GM12878 (cell line): ENCODE measurements around the gene TERF2IP. TPM values are rescaled to one million over a fixed set of nuclear protein-coding genes. Genes with fewer than 3 reads are reported as not detected.

ENCODE experiments used
- ATF2 ChIP-seq: IDR thresholded peaks from 2 replicates; pipeline ENCODE4 v1.6.1; 2012; ENCODE audit warnings: low read length, inconsistent platforms
- CHD1 ChIP-seq: IDR thresholded peaks from 2 replicates; pipeline ENCODE4 v1.6.1; 2012; ENCODE audit warnings: low read depth, low read length, improper control_type of control experiment
- CREB1 ChIP-seq: IDR thresholded peaks from 2 replicates; pipeline ENCODE4 v1.6.1; 2012; ENCODE audit warnings: low read depth, mild to moderate bottlenecking, inconsistent platforms
- EED ChIP-seq: sonication (generic); IDR thresholded peaks from 2 replicates; pipeline ENCODE4 v1.6.1; 2016; ENCODE audit warnings: antibody characterized with exemption, low read depth
- EZH2 ChIP-seq: IDR thresholded peaks from 2 replicates; pipeline ENCODE4 v1.6.1; 2012; ENCODE audit warnings: low read depth, mild to moderate bottlenecking, control low read depth, inconsistent platforms, low read length, borderline replicate concordance; ENCODE audit not compliant: control insufficient read depth
- FOXK2 ChIP-seq: fragments of 450-650 bp; IDR thresholded peaks from 2 replicates; pipeline ENCODE4 v1.6.1; 2017; ENCODE audit warnings: mild to moderate bottlenecking, moderate library complexity
- IRF3 ChIP-seq: fragments of 450-650 bp; IDR thresholded peaks from 2 replicates; pipeline ENCODE4 v1.6.1; 2014; ENCODE audit warnings: mild to moderate bottlenecking
- MAX ChIP-seq: IDR thresholded peaks from 2 replicates; pipeline ENCODE4 v1.6.1; 2012; ENCODE audit warnings: low read depth, low read length, improper control_type of control experiment
- NBN ChIP-seq: fragments of 450-650 bp; IDR thresholded peaks from 2 replicates; pipeline ENCODE4 v1.6.1; 2016
- NFYB ChIP-seq: IDR thresholded peaks from 2 replicates; pipeline ENCODE4 v1.6.1; 2011; ENCODE audit warnings: low read depth, mild to moderate bottlenecking, low read length, improper control_type of control experiment, moderate library complexity; ENCODE audit not compliant: insufficient read depth
- PKNOX1 ChIP-seq: fragments of 450-650 bp; IDR thresholded peaks from 2 replicates; pipeline ENCODE4 v1.6.1; 2016; ENCODE audit warnings: mild to moderate bottlenecking
- POLR2AphosphoS5 ChIP-seq: IDR thresholded peaks from 2 replicates; pipeline ENCODE4 v1.6.1; 2011; ENCODE audit warnings: mild to moderate bottlenecking, low read length, inconsistent platforms
- POU2F2 ChIP-seq: IDR thresholded peaks from 3 replicates; pipeline ENCODE4 v1.6.1; 2011; ENCODE audit warnings: low read depth, mild to moderate bottlenecking, low read length, borderline replicate concordance
- PRDM15 ChIP-seq: fragments of 450-650 bp; formaldehyde crosslinking; IDR thresholded peaks from 2 replicates; pipeline ENCODE4 v1.4.0; 2020; ENCODE audit warnings: mild to moderate bottlenecking, moderate library complexity
- RELB ChIP-seq: fragments of 450-650 bp; IDR thresholded peaks from 2 replicates; pipeline ENCODE4 v1.6.1; 2017; ENCODE audit warnings: low read depth, mild to moderate bottlenecking, moderate library complexity
- RFX5 ChIP-seq: IDR thresholded peaks from 2 replicates; pipeline ENCODE4 v1.6.1; 2011; ENCODE audit warnings: low read depth, low read length, improper control_type of control experiment
- TCF3 ChIP-seq: IDR thresholded peaks from 2 replicates; pipeline ENCODE4 v1.6.1; 2012; ENCODE audit warnings: low read depth, mild to moderate bottlenecking, low read length, borderline replicate concordance; ENCODE audit not compliant: insufficient read depth
- TCF7 ChIP-seq: IDR thresholded peaks from 2 replicates; pipeline ENCODE4 v1.6.1; 2014; ENCODE audit warnings: antibody characterized with exemption, borderline replicate concordance
- USF1 ChIP-seq: IDR thresholded peaks from 2 replicates; pipeline ENCODE4 v1.6.1; 2011; ENCODE audit warnings: borderline replicate concordance, low read depth, mild to moderate bottlenecking, moderate library complexity, mixed read lengths, low read length; ENCODE audit not compliant: insufficient read depth; ENCODE audit errors: extremely low read length
- polyA plus RNA-seq, 11 experiments: library from polyadenylated mRNA; depleted of rRNA in 4 of 11; unstranded in 6 of 11; stranded (reverse) in 5 of 11; fragments of >200 nt; fragmentation: Nextera tagmentation in 4 of 11; fragmentation: Illumina TruSeq in 1 of 11; extraction: Ambion mirVana in 4 of 11; extraction: Trizol in 1 of 11; gene quantifications; 1 replicate in 1 of 11; 2 replicates in 10 of 11; pipeline versions ENCODE4 v1.2.1 to v1.2.3, GENCODE V29; 2011 to 2016; ENCODE audit warnings: inconsistent platforms in 2 of 11, missing spikeins in 2 of 11, low read depth in 1 of 11
- total RNA-seq, 4 experiments: library from RNA; depleted of rRNA in 3 of 4; stranded (reverse); fragments of >200 nt in 3 of 4; fragmentation: Illumina TruSeq in 1 of 4; extraction: Trizol in 1 of 4; gene quantifications; 2 replicates each; pipeline versions ENCODE4 v1.2.1 to v1.2.3, GENCODE V29; 2013 to 2021

The TERF2IP gene
- total and polyA plus RNA-seq, 10 of the 15 experiments (the other 5 are each of a cell fraction or from before 2014, with no cell fraction given), result 19.6 to 93.1 (median 54.4) TPM

- TF ChIP-seq USF1 (no peak), PKNOX1 (no peak), FOXK2 (no peak), NFYB (no peak), CHD1 (no peak), NBN (no peak), MAX (no peak), EED (peak; percentile 91), PRDM15 (CRISPR knock-in tag) (no peak), RELB (no peak), POLR2AphosphoS5 (no peak; the same call in 1 of the 2 replicates), TCF7 (no peak), CREB1 (peak; percentile 88), EZH2 (no peak), IRF3 (no peak), RFX5 (no peak), TCF3 (no peak), ATF2 (peak; percentile 88), POU2F2 (no peak)
Measured at GRCh38 chr16:75620326-75621169, 27.0 kb upstream of the TERF2IP start (continued).
